ENCODE data around the gene ZC3H12C.
"Not testable (repeated sequence)": the region's sequence is repeated elsewhere in the genome, so short reads cannot be mapped to it uniquely, and the experiment has no call there.

The ZC3H12C gene

DNA sequence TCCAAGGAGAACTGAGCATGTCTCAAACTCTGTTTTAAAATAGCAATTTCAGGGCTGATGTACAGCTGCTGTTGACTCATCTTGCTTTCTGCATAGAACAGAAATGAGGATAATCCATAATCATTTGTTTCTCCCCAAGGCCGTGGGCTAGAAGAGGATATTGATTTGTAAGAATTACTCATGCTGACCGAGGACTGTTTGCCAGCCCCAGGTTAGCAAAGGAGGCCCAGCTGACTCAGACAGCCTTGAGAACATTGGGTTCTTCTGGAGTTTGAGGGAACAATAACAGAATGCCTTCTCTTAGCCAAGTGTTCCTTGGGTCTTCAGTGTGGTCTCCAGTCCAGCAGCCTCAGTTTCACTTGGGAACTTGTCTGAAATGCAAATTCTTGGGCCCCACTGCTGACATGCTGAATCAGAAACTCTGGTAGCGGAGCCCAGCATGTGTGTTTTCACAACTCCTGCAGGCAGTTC lies 92.0 kb downstream of the ZC3H12C start:
- no peak for DNase-seq (ENCODE audit: low read depth in 2 of 2)

DNA sequence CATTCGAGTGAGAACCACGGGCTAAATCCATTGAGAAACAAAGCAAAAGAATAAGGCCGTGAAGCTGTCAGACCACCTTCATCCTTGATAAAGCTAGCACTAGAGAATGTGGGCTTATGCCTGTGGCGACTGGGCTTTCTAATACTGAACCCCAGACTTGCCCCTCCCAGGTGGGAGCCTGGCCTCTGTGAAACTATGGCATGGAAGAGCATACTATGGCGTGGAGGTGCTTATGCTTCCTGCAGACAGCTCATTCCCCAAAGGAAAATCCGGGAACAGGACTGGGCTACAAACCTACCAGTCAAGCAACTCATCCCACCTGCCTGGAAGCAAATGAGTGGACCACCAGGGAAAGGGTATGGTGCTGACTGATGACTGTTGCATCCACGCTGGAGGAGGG lies 92.4 kb downstream of the ZC3H12C start:
- no peak for DNase-seq (ENCODE audit: low read depth in 2 of 2)

DNA sequence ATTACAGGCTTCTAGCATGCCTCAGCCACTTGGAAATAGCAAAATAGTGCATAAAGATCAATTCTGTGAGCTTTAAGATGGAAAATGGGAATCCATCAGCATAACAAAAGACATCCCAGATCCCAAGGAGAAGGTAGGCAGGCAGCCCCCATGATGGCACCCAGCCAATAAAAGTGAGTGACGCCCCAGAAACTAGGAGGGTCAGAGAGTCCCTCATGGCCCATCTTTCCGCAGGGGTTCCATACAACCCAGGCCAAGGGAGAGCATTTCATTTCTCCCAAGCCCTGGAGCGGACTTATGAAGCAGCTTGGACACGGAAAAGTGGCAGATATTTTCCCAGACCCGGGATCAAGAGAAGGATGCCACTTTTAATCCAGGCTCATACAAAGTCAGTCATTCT lies 93.3 kb downstream of the ZC3H12C start:
- no peak for DNase-seq (ENCODE audit: low read depth in 2 of 2)

DNA sequence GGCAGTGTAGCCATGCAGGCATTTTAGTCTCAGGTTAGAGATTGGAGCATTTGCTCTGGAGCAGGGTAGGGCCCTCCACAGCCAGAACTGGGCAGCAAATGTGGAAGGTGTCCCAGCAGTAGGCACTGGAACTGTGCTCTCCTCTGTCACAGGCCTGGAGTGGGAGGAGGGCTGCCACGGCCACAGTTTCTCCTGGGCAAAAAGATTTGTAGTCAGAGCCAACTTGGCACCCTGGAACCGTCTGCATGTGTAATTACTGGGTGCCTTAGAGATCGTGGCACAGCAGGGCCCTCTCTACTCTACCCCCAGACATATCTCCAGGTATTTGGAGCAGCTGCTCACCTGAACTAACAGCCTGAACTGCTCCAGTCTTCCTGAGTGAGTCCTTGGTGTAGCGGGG lies 93.7 kb downstream of the ZC3H12C start:
- no peak for DNase-seq (ENCODE audit: low read depth in 2 of 2)

DNA sequence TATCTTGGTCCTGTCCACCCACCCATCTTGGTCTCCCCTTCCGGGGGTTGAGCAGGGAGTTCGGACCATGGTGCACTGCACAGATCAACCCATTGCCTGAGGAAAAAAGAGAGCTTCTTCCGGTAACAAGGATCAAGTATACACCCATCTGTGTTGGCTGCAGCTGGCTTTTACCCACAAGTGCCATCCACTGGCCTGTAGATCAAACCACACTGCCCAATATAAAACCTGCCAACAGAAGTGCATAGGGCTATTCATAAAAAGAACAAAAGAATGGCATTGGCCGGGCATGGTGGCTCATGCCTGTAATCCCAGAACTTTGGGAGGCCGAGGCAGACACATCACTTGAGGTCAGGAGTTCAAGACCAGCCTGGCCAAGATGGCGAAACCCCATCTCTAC lies 94.5 kb downstream of the ZC3H12C start:
- no peak for DNase-seq (ENCODE audit: low read depth in 2 of 2)

DNA sequence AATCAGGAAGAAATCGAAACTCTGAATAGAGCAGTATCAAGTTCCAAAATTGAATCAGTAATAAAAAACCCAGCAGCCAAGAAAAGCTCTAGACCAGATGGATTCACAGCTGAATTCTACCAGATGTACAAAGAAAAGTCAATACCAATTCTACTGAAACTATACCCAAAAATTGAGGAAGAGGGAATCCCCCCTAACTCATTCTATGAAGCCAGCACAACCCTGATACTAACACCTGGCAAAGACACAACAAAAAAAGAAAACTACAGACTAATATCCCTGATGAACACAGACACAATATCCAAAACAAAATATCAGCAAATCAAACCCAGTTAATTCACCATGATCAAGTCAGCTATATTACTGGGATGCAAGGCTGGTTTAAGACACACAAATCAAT lies 97.7 kb downstream of the ZC3H12C start:
- no peak for DNase-seq (ENCODE audit: low read depth in 2 of 2)

DNA sequence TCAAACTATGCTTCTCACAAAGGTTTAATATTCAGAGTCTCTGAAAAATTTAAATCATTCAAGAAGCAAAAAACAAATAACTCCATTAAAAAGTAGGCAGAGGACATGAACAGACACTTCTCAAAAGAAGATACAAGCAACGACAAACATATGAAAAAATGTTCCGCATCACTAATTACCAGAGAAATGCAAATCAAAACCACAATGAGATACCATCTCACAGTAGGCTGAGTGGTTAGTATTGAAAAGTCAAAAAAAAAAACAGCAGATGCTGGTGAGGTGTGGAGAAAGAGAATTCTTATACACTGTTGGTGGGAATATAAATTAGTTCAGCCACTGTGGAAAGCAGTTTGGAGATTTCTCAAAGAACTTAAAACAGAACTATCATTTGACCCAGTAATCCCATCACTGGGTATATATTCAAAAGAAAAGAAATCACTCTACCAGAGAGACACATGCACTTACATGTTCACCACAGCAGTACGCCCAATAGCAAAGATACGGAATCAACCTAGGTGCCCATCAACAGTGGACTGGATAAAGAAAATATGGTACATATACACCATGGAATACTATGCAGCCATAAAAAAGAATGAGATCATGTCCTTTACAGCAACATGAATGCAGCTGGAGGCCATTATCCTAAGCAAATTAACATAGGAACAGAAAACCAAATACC lies 99.6 kb downstream of the ZC3H12C start:
- not testable (repeated sequence) for DNase-seq (ENCODE audit: low read depth in 2 of 2)

DNA sequence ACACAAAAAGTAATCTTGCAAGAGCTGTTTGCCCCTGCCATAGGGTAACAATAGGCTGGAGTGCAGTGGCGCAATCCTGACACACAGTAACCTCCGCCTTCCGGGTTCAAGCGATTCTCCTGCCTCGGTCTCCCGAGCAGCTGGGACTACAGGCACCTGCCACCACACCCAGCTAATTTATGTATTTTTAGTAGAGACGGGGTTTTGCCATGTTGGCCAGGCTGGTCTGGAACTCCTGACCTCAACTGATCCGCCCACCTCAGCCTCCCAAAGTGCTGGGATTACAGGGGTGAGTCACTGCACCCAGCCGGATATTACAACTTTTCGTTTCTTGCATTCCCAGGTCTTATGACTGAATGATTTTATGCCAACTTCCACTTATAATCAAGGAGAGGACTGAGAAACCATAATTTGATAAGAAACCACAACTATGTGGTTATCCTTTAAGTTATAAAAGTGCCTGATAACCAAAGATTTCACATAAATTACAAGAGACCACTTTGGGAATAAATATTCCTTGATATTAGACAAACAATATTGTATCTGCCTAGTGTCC lies 101.1 kb downstream of the ZC3H12C start:
- DNase-seq (ENCODE audit: low read depth in 2 of 2) = not testable (repeated sequence)

DNA sequence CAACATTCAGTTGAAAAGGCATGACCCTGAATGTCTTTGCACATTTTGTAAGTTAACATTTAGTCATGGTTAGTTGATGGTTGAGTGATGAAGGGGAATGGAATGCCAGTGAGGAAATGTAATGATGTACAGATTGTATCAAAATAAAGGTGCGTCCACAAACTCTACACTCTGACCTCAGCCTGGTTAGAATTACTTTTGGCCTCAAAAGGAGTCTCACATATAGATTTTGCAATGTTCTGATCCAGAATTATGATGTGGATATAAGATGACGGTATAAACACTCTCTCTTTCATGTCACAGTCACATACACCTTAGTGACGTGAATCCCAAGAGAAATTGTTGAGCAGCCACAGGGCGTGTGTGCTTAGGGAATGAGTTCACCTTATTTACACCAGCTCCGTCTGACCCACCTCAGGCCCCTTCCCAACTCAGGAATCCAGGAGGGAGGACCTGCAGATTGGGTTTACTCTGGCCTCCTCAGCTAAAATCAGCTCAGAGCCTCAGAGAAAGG lies 103.1 kb downstream of the ZC3H12C start:
- no peak for DNase-seq (ENCODE audit: low read depth in 2 of 2)

DNA sequence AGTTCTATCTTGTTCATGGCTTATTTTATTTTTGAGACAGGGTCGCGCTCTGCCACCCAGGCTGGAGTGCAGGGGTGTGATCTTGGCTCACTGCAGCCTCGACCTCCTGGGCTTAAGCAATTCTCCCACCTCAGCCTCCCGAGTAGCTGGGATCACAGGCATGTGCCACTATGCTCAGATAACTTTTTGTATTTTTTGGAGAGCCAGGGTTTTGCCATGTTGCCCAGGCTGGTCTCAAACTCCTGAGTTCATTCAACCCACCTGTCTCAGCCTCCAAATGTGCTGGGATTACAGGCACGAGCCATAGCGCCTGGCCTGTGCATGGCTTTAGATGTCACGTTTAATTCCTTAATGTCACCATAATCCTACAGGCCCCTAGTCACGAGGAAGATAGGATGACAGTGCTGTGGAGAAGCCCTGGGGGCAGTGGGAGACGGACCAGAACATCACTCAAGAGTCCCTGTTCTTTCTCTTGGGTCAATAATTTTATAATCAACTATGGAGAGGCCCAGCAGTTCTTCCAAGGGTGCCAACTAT lies 103.8 kb downstream of the ZC3H12C start:
- no peak for DNase-seq (ENCODE audit: low read depth in 2 of 2)

DNA sequence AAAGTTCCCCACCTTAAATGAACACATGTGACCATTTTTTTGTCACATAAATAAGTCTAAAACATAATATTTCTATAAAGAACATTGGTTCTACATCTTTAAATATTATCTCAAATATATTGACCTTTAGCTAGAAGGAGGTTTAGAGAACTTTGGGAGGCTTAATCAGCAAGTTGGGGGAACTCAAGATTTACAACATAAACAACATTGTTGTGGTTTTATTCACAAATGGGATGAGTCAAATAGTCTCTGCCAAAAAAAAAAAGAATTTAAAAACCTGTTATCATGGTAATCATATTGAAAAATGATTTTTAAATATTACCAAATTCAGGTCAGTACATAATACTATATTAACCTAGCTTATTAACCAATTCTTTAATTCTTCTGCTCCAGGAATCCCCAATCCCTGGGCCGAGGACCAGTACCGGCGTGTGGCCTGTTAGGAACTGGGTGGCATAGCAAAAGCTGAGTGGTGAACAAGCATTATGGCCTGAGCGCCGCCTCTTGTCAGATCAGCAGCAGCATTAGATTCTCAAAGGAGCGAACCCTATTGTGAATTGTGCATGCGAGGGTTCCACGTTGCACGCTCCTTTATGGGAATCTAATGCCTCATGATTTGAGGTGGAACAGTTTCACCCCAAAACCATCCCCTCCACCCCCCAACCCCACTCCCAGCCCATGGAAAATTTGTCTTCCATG lies 105.0 kb downstream of the ZC3H12C start:
- no peak for DNase-seq (ENCODE audit: low read depth in 2 of 2)

DNA sequence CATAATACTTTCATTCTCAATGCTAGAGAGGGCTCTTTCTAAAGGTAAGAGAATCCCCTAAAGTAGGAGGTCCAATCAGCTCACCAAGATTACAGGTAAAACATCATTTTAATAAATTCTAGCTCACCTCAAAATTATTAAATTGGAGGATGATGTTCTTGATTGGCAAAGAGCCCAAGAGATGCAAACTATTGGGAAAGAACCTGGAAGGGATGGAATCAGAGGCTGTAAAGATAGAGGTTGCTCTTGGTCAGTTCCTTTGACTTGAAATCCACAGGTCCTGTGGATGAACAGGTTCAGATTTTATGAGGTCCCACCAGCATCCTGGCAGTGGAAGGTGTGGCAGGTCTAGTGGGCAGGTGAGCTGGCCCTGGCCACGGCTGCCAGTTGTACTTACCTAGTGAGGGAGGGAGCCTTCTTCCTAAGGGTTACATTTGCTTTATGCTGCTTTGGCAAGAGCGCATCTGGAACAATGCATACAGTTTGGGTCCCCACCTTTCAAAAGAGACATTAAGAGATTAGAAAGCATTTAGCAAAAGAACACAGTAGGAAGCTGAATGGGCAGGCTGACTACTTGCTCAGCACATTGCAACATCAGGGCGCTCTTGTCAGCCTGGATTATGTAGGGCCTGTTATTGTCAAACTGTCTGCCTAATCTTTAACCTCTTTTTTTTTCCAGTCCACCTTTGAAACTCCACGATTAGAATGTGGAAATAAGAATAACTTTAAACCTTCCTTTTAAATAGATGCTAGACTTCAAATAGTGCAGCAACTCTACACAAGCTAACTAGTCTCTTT lies 106.2 kb downstream of the ZC3H12C start:
- DNase-seq (ENCODE audit: low read depth in 2 of 2) = no peak

DNA sequence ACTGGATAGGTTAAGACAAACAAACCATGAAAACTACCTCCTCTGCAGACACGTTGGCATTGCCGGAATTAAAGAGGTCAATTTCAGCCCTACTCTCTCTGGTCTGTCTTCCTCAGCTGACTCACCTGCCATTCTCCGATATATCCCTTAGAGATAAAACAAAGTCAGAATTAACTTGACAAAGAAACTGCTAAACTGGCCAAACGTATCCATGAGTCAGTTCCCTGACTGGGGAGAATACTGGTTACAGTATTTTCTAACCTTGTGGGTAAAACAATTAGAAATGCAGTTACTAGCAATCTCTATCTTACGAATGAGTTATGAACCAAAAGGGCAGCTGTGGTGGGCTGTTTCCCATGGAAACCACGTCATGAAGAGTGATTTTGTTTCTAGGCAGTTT lies 107.0 kb downstream of the ZC3H12C start:
- DNase-seq (ENCODE audit: low read depth in 2 of 2) = no peak

DNA sequence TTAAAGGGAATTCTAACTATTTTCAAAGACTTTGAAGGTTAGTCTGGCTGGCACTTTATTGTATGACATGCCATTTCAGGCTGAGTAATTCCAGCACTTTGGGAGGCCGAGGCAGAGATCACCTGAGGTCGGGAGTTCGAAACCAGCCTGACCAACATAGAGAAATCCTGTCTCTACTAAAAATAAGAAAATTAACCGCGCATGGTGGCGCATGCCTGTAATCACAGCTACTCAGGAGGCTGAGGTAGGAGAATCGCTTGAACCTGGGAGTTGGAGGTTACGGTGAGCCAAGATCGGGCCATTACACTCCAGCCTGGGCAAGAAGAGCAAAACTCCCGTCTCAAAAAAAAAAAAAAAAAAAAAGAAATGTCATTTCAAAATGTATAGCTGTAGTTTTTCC lies 107.6 kb downstream of the ZC3H12C start:
- no peak for DNase-seq (ENCODE audit: low read depth in 2 of 2)

DNA sequence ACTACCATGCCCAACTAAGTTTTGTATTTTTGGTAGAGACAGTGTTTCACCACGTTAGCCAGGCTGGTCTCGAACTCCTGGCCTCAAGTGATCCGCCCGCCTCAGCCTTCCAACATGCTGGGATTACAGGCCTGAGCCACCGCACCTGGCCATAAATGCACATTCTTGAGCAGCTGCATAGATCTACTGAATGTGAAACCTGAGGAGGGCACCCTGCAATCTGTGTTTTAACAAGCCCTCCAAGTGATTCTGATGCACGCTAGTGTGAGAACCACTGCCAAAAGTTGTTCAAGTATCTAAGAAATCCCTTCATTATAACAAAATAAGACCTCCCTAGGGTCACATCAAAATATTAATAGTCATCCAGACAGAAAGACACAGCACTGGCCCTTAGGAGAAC lies 113.9 kb downstream of the ZC3H12C start:
- no peak for DNase-seq (ENCODE audit: low read depth in 2 of 2)

DNA sequence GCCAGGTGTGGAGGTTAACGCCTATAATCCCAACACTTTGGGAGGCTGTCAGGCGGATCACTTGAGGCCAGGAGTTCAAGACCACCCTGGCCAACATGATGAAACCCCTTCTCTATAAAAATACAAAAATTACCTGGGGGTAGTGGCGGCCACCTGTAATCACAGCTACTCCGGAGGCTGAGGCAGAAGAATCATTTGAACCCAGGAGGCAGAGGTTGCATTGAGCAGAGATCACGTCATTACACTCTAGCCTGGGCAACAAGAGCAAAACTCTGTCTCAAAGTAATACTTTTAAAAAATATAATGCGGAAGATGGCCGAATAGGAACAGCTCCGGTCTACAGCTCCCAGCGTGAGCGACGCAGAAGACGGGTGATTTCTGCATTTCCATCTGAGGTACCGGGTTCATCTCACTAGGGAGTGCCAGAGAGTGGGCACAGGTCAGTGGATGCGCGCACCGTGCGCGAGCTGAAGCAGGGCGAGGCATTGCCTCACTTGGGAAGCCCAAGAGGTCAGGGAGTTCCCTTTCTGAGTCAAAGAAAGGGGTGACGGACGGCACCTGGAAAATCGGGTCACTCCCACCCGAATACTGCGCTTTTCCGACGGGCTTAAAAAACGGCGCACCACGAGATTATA lies 115.6 kb downstream of the ZC3H12C start:
- not testable (repeated sequence) for DNase-seq (ENCODE audit: low read depth in 2 of 2)

DNA sequence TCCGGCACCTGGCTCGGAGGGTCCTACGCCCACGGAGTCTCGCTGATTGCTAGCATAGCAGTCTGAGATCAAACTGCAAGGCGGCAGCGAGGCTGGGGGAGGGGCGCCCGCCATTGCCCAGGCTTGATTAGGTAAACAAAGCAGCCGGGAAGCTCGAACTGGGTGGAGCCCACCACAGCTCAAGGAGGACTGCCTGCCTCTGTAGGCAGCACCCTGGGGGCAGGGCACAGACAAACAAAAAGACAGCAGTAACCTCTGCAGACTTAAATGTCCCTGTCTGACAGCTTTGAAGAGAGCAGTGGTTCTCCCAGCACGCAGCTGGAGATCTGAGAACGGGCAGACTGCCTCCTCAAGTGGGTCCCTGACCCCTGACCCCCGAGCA lies 116.1 kb downstream of the ZC3H12C start:
- not testable (repeated sequence) for DNase-seq (ENCODE audit: low read depth in 2 of 2)

DNA sequence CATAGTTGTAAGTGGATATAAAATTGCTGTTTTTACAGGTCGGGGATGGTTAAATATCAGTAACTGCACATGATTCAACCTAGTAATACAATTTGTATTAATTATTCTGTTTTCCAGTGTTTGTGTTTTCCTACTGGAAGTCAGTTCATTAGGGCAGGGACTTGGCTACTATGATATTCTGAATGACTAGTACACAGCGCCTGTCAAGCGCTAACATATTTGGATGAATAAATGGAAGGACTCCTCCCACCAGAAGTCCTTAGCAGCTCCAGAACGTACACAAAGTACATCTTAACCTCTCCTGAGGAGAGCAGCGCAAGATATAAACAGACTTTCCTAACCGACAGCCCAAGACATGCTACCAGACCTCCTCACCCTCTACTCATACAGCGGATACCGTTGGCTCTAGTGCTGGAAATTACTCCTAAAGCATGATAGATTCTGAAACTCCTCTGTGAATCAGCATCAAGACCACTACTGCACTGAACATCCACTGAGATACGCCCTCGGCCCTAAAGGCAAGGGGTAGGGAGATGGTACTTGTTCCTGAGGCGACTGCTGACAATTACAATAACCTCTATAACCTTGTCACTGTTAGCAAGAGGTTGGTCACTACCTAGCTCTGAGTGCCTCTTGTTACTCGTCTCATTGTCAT lies 124.2 kb downstream of the ZC3H12C start:
- no peak for DNase-seq (ENCODE audit: low read depth in 2 of 2)

DNA sequence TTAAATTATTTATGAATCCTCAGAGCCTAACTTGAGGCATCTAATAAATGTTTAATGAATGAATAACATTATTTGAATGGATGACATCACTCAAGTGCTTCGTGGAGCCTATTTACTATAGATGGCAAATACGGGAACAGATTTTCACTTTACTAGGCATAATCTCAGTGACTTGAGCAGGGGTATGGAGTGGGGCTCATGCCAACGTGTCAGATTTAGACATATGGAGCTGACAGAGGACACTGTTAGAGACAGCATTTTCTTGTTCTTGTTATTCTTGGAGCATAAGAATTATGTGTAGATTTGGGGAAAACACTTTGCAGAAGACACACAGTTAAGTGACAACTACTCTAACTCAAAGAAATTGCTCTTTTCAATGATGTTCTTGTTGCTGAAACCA lies 124.7 kb downstream of the ZC3H12C start:
- no peak for DNase-seq (ENCODE audit: low read depth in 2 of 2)

DNA sequence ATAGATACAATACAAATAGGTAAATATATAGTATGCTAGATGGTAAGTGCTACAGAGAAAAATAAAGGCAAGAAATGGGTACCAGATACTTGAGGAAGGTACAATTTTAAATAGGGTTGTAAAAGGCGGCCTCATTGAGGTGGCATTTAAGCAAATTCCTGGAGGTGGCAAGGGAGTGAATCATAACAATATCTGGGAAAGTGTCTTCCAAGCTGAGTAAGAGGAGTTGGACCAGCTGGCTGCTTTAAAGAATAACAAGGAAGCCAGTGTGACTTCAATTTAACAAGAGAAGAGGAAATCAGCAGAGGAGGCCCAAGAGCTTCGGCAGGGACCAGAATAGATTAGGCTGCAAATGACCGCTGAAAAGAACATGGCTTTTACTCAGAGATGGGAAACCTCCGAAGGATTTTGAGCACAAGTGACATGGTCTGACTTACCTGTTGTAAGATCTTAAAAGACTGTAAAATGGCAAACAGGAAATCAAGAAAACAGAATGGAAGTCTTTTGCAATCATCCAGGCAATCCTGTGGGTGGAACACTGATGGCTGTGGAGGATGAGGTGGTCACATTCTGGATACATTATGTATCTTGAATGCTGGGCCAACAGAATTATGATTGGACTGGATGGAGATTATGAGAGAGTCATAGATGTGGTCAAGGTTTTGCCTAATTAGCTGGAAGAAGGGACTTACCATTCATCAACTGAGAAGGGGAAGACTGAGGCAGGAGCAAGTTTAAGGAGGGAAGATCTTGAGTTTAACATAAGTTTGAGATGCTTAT lies 126.0 kb downstream of the ZC3H12C start:
- DNase-seq (ENCODE audit: low read depth in 2 of 2) = no peak

All from stimulated activated CD4-positive, alpha-beta T cell treated with anti-CD3 and anti-CD28 coated beads, Interleukin-4, amount 100 ng/mL, for 48 hours (primary cell).